ENCODE data around the gene GPHB5.
"Not testable (repeated sequence)": the region's sequence is repeated elsewhere in the genome, so short reads cannot be mapped to it uniquely, and the experiment has no call there.

Gene GPHB5

DNA sequence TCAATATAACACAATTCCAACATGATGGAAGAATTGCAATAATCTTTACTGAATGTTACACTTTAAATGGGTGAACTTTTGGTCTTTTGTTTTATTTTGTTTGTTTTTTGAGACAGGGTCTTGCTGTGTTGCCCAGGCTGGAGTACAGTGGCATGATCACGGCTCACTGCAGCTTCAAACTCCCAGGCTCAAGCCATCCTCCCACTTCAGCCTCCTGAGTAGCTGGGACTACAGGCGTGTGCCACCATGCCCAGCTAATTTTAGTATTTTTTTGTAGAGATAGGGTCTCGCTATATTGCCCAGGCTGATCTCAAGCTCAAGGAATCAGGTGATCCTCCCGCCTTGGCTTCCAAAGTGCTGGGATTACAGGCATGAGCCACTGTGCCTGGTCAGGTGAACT lies 38.8 kb downstream of the GPHB5 start:
- H2BK12ac ChIP-seq (ENCODE audit: low read length); H3K27ac ChIP-seq (replicated peaks; ENCODE audit: low read length); H3K9me3 ChIP-seq (replicated peaks in 1 of 2; ENCODE audit: control insufficient read depth in 2 of 2, insufficient read depth in 1 of 2, low read depth in 1 of 2, low read length in 2 of 2); H2BK15ac ChIP-seq (ENCODE audit: low read length); H3K79me1 ChIP-seq (ENCODE audit: low read depth, low read length); H3K9ac ChIP-seq (ENCODE audit: low read depth, low read length, poor library complexity); H3K27me3 ChIP-seq (ENCODE audit: control insufficient read depth in 3 of 3, insufficient read depth in 3 of 3, low read depth in 1 of 3, low read length in 3 of 3); H3K23ac ChIP-seq (ENCODE audit: low read depth, low read length, poor library complexity); H2AK5ac ChIP-seq (ENCODE audit: low read depth, low read length); DNase-seq (ENCODE audit: low spot score); H3K36me3 ChIP-seq (replicated peaks in 1 of 2; ENCODE audit: control insufficient read depth in 2 of 2, insufficient read depth in 2 of 2, low read length in 2 of 2); H2AFZ ChIP-seq (ENCODE audit: low read length); H4K91ac ChIP-seq (ENCODE audit: low read depth, low read length, poor library complexity); H3K4me2 ChIP-seq (ENCODE audit: insufficient read depth, low read length, poor library complexity, severe bottlenecking); H3K4me1 ChIP-seq (ENCODE audit: control insufficient read depth in 2 of 2, insufficient read depth in 1 of 2, low read depth in 1 of 2, low read length in 2 of 2); H3K14ac ChIP-seq (ENCODE audit: low read length); H4K8ac ChIP-seq (ENCODE audit: low read depth, low read length); H3K18ac ChIP-seq (ENCODE audit: low read length); H2BK120ac ChIP-seq (ENCODE audit: low read depth, low read length); H3K4ac ChIP-seq (ENCODE audit: low read length); H2BK5ac ChIP-seq (ENCODE audit: low read length); H3K4me3 ChIP-seq (ENCODE audit: low read length in 2 of 2): not testable (repeated sequence)
- WGBS, 2 donors (ENCODE audit: extremely low coverage in 2 of 2, insufficient read length in 2 of 2, insufficient replicate concordance in 1 of 2): no CpG with 5 or more reads among the region's 4 CpGs

DNA sequence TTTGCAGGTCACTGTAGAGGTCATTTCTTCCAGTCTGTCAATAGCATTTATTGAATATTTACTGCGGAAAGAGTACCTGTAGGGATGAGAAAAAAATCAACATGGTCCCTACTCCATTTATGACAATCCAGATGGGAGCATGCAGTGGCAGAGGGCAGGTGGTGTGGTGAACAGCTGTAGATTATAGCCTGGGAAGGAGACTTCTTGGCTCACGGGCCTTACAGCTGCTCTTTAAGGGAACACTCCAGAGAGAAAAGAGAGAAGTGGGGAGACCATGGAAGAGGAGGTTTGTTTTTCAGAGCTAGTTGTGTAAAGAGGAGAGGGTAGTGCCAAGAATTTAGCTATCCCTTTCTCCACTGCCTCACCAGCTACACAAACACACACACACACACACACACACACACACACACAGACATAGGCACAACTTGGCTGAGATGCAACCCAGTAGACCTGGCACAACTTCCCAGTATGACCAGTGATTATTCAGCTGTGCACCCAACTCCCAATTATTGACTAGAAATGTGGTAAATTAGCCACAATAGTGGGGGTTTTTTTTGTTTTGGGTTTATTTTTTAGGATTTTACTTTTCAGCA lies 41.0 kb downstream of the GPHB5 start:
- H3K27ac ChIP-seq (replicated peaks; ENCODE audit: low read length): no peak overlapping the region
- H3K4ac ChIP-seq (ENCODE audit: low read length): no peak overlapping the region
- no peak for DNase-seq (ENCODE audit: low spot score)
- no peak overlapping the region for H3K18ac ChIP-seq (ENCODE audit: low read length)
- no peak overlapping the region for H2BK5ac ChIP-seq (ENCODE audit: low read length)
- H2AFZ ChIP-seq (ENCODE audit: low read length): no peak overlapping the region
- WGBS, 2 donors (ENCODE audit: extremely low coverage in 2 of 2, insufficient read length in 2 of 2, insufficient replicate concordance in 1 of 2): no CpG with 5 or more reads among the region's 2 CpGs
- no peak overlapping the region for H4K91ac ChIP-seq (ENCODE audit: low read depth, low read length, poor library complexity)
- H3K27me3 ChIP-seq (ENCODE audit: control insufficient read depth in 3 of 3, insufficient read depth in 3 of 3, low read depth in 1 of 3, low read length in 3 of 3): no peaks in the 10 kb centered on the region
- no peak overlapping the region for H2BK15ac ChIP-seq (ENCODE audit: low read length)
- H2BK12ac ChIP-seq (ENCODE audit: low read length): no peak overlapping the region
- H4K8ac ChIP-seq (ENCODE audit: low read depth, low read length): no peak overlapping the region
- H3K23ac ChIP-seq (ENCODE audit: low read depth, low read length, poor library complexity): no peak overlapping the region
- no peak overlapping the region for H3K9ac ChIP-seq (ENCODE audit: low read depth, low read length, poor library complexity)
- no peaks in the 10 kb centered on the region for H3K36me3 ChIP-seq (replicated peaks in 1 of 2; ENCODE audit: control insufficient read depth in 2 of 2, insufficient read depth in 2 of 2, low read length in 2 of 2)
- no peak overlapping the region for H3K14ac ChIP-seq (ENCODE audit: low read length)
- no peaks in the 10 kb centered on the region for H3K9me3 ChIP-seq (replicated peaks in 1 of 2; ENCODE audit: control insufficient read depth in 2 of 2, insufficient read depth in 1 of 2, low read depth in 1 of 2, low read length in 2 of 2)
- no peak overlapping the region for H2AK5ac ChIP-seq (ENCODE audit: low read depth, low read length)
- H2BK120ac ChIP-seq (ENCODE audit: low read depth, low read length): no peak overlapping the region
- no peaks in the 10 kb centered on the region for H3K4me1 ChIP-seq (ENCODE audit: control insufficient read depth in 2 of 2, insufficient read depth in 1 of 2, low read depth in 1 of 2, low read length in 2 of 2)
- H3K4me2 ChIP-seq (ENCODE audit: insufficient read depth, low read length, poor library complexity, severe bottlenecking): no peak overlapping the region
- H3K79me1 ChIP-seq (ENCODE audit: low read depth, low read length): no peaks in the 10 kb centered on the region
- no peak overlapping the region for H3K4me3 ChIP-seq (ENCODE audit: low read length in 2 of 2)

DNA sequence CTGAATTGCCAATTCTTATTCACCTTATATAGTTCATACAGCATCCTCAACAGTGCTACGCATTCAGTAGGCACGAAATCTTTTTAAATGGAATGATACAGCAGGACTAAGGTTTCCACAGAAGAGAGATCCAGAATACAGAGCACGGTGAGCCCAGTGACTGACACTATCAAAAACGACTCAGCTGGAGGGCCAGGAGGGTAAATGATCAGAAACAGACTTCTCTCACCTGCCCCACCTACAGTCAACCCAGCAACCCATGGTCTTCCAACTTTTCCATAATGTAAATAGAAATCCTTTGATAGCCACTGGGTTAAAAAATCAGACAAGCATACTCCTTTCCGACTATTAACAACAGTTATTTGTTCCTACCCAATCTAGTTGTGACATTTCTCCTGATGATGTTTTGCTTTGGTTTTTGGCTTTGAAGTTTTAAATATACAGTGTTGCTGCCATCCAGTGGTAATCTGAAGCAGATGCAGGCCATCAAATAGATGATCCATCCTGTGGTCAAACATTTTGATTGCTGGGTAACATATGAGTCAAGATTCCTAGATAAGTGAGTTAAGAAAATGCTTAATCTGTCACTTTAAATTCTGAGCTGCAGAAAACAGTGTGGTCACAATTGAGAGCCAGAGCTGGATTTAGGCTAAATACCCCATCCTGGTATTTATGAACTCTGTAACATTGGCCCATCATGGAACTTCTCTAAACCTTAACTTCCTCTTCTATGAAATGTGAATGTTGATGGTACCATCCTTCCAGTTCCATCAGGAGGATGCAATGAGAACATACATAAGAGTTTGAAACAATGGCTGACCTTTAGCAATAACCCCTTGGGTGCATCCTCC lies 42.0 kb downstream of the GPHB5 start:
- Histone ChIP-seq H3K23ac (ENCODE audit: low read depth, low read length, poor library complexity) (no peak overlapping the region), H3K4me3 (ENCODE audit: low read length in 2 of 2) (no peak overlapping the region), H4K8ac (ENCODE audit: low read depth, low read length) (no peak overlapping the region), H3K4me1 (ENCODE audit: control insufficient read depth in 2 of 2, insufficient read depth in 1 of 2, low read depth in 1 of 2, low read length in 2 of 2) (no peaks in the 10 kb centered on the region), H3K18ac (ENCODE audit: low read length) (no peak overlapping the region), H3K9ac (ENCODE audit: low read depth, low read length, poor library complexity) (no peak overlapping the region), H2BK15ac (ENCODE audit: low read length) (no peak overlapping the region), H3K27me3 (ENCODE audit: control insufficient read depth in 3 of 3, insufficient read depth in 3 of 3, low read depth in 1 of 3, low read length in 3 of 3) (no peaks in the 10 kb centered on the region), H2BK12ac (ENCODE audit: low read length) (no peak overlapping the region), H2AFZ (ENCODE audit: low read length) (no peak overlapping the region), H2BK120ac (ENCODE audit: low read depth, low read length) (no peak overlapping the region), H3K27ac (replicated peaks; ENCODE audit: low read length) (no peak overlapping the region), H3K79me1 (ENCODE audit: low read depth, low read length) (no peaks in the 10 kb centered on the region), H3K14ac (ENCODE audit: low read length) (no peak overlapping the region), H3K4me2 (ENCODE audit: insufficient read depth, low read length, poor library complexity, severe bottlenecking) (no peak overlapping the region), H3K4ac (ENCODE audit: low read length) (no peak overlapping the region), H2BK5ac (ENCODE audit: low read length) (no peak overlapping the region), H4K91ac (ENCODE audit: low read depth, low read length, poor library complexity) (no peak overlapping the region), H3K9me3 (replicated peaks in 1 of 2; ENCODE audit: control insufficient read depth in 2 of 2, insufficient read depth in 1 of 2, low read depth in 1 of 2, low read length in 2 of 2) (no peaks in the 10 kb centered on the region), H3K36me3 (replicated peaks in 1 of 2; ENCODE audit: control insufficient read depth in 2 of 2, insufficient read depth in 2 of 2, low read length in 2 of 2) (no peaks in the 10 kb centered on the region), H2AK5ac (ENCODE audit: low read depth, low read length) (no peak overlapping the region)
- no CpG with 5 or more reads among the region's 5 CpGs for WGBS, 2 donors (ENCODE audit: extremely low coverage in 2 of 2, insufficient read length in 2 of 2, insufficient replicate concordance in 1 of 2)
- DNase-seq (ENCODE audit: low spot score): peak; percentile 38

DNA sequence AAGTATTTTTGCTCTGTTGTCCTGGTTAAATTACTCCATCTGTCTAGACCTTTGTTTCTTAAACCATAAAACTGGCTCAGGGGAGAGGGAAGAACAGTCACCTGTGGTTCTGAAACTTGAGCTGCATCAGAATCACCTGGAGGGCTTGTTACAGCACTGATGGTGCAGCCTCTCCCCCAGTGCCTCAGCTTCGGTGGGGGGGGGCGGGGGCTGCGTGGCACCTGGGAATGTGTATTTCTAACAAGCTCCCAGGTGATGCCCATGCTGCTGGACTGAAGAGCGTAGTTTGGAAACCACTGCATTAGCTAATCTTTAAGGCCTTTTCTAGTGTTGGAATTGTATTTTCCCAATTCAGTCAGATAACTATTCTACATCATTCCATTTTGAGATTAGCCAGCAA lies 42.7 kb downstream of the GPHB5 start:
- H3K4me3 ChIP-seq (ENCODE audit: low read length in 2 of 2): no peak overlapping the region
- H3K79me1 ChIP-seq (ENCODE audit: low read depth, low read length): no peaks in the 10 kb centered on the region
- H3K4me2 ChIP-seq (ENCODE audit: insufficient read depth, low read length, poor library complexity, severe bottlenecking): no peak overlapping the region
- no peak overlapping the region for H3K27ac ChIP-seq (replicated peaks; ENCODE audit: low read length)
- H2AFZ ChIP-seq (ENCODE audit: low read length): no peak overlapping the region
- peak overlapping the region; percentile 18 for H3K9ac ChIP-seq (ENCODE audit: low read depth, low read length, poor library complexity)
- peak overlapping the region; percentile 84 for H2BK15ac ChIP-seq (ENCODE audit: low read length)
- H2AK5ac ChIP-seq (ENCODE audit: low read depth, low read length): no peak overlapping the region
- H2BK5ac ChIP-seq (ENCODE audit: low read length): no peak overlapping the region
- no peak overlapping the region for H2BK120ac ChIP-seq (ENCODE audit: low read depth, low read length)
- H3K18ac ChIP-seq (ENCODE audit: low read length): no peak overlapping the region
- no peak overlapping the region for H3K14ac ChIP-seq (ENCODE audit: low read length)
- no peak overlapping the region for H3K23ac ChIP-seq (ENCODE audit: low read depth, low read length, poor library complexity)
- no peaks in the 10 kb centered on the region for H3K4me1 ChIP-seq (ENCODE audit: control insufficient read depth in 2 of 2, insufficient read depth in 1 of 2, low read depth in 1 of 2, low read length in 2 of 2)
- H3K9me3 ChIP-seq (replicated peaks in 1 of 2; ENCODE audit: control insufficient read depth in 2 of 2, insufficient read depth in 1 of 2, low read depth in 1 of 2, low read length in 2 of 2): no peaks in the 10 kb centered on the region
- no peak overlapping the region for H4K8ac ChIP-seq (ENCODE audit: low read depth, low read length)
- H3K4ac ChIP-seq (ENCODE audit: low read length): peak overlapping the region; percentile 72
- WGBS, 2 donors (ENCODE audit: extremely low coverage in 2 of 2, insufficient read length in 2 of 2, insufficient replicate concordance in 1 of 2): no CpG with 5 or more reads among the region's 4 CpGs
- H3K27me3 ChIP-seq (ENCODE audit: control insufficient read depth in 3 of 3, insufficient read depth in 3 of 3, low read depth in 1 of 3, low read length in 3 of 3): no peaks in the 10 kb centered on the region
- DNase-seq (ENCODE audit: low spot score): no peak
- no peak overlapping the region for H2BK12ac ChIP-seq (ENCODE audit: low read length)
- H3K36me3 ChIP-seq (replicated peaks in 1 of 2; ENCODE audit: control insufficient read depth in 2 of 2, insufficient read depth in 2 of 2, low read length in 2 of 2): no peaks in the 10 kb centered on the region
- no peak overlapping the region for H4K91ac ChIP-seq (ENCODE audit: low read depth, low read length, poor library complexity)
